ENCODE results near the gene ITGA11.

DNA sequence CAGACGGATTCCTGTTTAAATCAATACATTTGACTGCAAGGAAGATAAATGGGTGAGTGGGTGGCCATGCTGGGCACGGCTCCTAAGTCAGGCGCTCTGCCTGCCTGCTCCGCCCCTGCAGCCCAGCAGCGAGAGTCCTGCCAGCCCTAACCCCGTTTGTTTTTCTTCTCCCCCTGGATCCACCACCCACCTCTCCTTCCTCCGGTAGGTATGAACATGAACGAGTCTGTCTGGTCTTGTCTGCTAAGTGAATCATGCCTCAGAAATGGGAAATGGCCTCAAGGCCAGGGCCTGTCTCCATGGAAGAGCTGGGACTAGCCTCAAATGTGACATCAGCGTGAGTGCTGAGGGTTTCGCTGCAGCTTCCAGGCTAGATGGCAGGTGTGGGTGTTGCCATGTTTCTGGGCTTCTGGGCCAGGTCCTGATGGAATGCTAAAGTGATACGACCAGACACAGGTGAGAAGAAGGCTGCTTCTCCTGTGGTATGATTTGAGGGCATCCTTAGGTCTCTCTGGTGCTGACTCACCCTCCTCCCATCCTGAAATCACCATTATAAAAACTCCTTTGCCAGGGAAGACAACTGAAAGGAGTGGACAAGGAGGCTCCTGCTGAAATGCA, 160.0 kb downstream of the ITGA11 start:
- peak; percentile 9 for TF ChIP-seq POLR2A (IDR thresholded peaks at IDR 0.05)
- TF ChIP-seq CTCF (IDR thresholded peaks at IDR 0.05) = no peak

All from ovary (tissue), 3 donors.